ENCODE results near the gene ZC3H10. TPM values are rescaled to one million over a fixed set of nuclear protein-coding genes. Genes with fewer than 3 reads are reported as not detected.

Gene ZC3H10
- total RNA-seq, 1 experiment from 2014 or later, result 11.8 TPM

- peaks cover 82% of the 10 kb centered on the region for H3K36me3 ChIP-seq (ENCODE audit: insufficient read depth, low read length, poor library complexity, severe bottlenecking)
- BruUV-seq (replicated peaks), result no TSS peak
Observed at GRCh38 chr12:56165369-56165768, 47.3 kb downstream of the ZC3H10 start.

GRCh38 chr12:56169229-56169759 is 51.2 kb downstream of the ZC3H10 start:
- DNase-seq (ENCODE audit: low spot score), result no peak
- BruUV-seq (replicated peaks), result no TSS peak
- ChIA-PET CTCF (no interaction called here), POLR2A (ENCODE audit: low non-redundant PET) (no interaction called here)
- Histone ChIP-seq H3K27me3 (replicated peaks; ENCODE audit: insufficient read depth, low read depth, low read length, poor library complexity) (no peaks in the 10 kb centered on the region), H3K4me3 (ENCODE audit: low read depth, low read length, poor library complexity, severe bottlenecking) (no peak overlapping the region), H3K4me1 (ENCODE audit: insufficient read depth, low read length, poor library complexity, severe bottlenecking) (no peaks in the 10 kb centered on the region), H3K36me3 (ENCODE audit: insufficient read depth, low read length, poor library complexity, severe bottlenecking) (peaks cover 84% of the 10 kb centered on the region), H3K9me3 (ENCODE audit: low read depth, low read length, poor library complexity, severe bottlenecking) (no peaks in the 10 kb centered on the region), H3K27ac (ENCODE audit: low read depth, low read length, poor library complexity, severe bottlenecking) (no peak overlapping the region)
- intact Hi-C loops (cut with micrococcal nuclease; ENCODE audit: unreplicated experiment), result no loop called here
- TF ChIP-seq CTCF (conservative IDR thresholded peaks at IDR 0.05; ENCODE audit: low read depth, low read length) (no peak), EZH2 (IDR thresholded peaks at IDR 0.05; ENCODE audit: borderline replicate concordance, low read depth, low read length, poor library complexity, severe bottlenecking) (no peak)

More at GRCh38 chr12:56165369-56165768, 47.3 kb downstream of the ZC3H10 start:
- DNase-seq (ENCODE audit: low spot score), result no peak
- H3K9me3 ChIP-seq (ENCODE audit: low read depth, low read length, poor library complexity, severe bottlenecking), result no peaks in the 10 kb centered on the region
- no peak for TF ChIP-seq CTCF (conservative IDR thresholded peaks at IDR 0.05; ENCODE audit: low read depth, low read length)
- no peak for TF ChIP-seq EZH2 (IDR thresholded peaks at IDR 0.05; ENCODE audit: borderline replicate concordance, low read depth, low read length, poor library complexity, severe bottlenecking)
- intact Hi-C loops (cut with micrococcal nuclease; ENCODE audit: unreplicated experiment), result no loop called here
- no peak overlapping the region for H3K4me3 ChIP-seq (ENCODE audit: low read depth, low read length, poor library complexity, severe bottlenecking)
- no peaks in the 10 kb centered on the region for H3K27me3 ChIP-seq (replicated peaks; ENCODE audit: insufficient read depth, low read depth, low read length, poor library complexity)
- CTCF ChIA-PET, result no interaction called here
- no peak overlapping the region for H3K27ac ChIP-seq (ENCODE audit: low read depth, low read length, poor library complexity, severe bottlenecking)
- peaks cover 21% of the 10 kb centered on the region for H3K4me1 ChIP-seq (ENCODE audit: insufficient read depth, low read length, poor library complexity, severe bottlenecking)
- POLR2A ChIA-PET (ENCODE audit: low non-redundant PET), result no interaction called here

- Histone ChIP-seq H3K4me1 (ENCODE audit: insufficient read depth, low read length, poor library complexity, severe bottlenecking) (no peaks in the 10 kb centered on the region), H3K27ac (ENCODE audit: low read depth, low read length, poor library complexity, severe bottlenecking) (no peak overlapping the region), H3K27me3 (replicated peaks; ENCODE audit: insufficient read depth, low read depth, low read length, poor library complexity) (no peaks in the 10 kb centered on the region), H3K9me3 (ENCODE audit: low read depth, low read length, poor library complexity, severe bottlenecking) (no peaks in the 10 kb centered on the region), H3K36me3 (ENCODE audit: insufficient read depth, low read length, poor library complexity, severe bottlenecking) (peaks cover 81% of the 10 kb centered on the region), H3K4me3 (ENCODE audit: low read depth, low read length, poor library complexity, severe bottlenecking) (no peak overlapping the region)
- ChIA-PET POLR2A (ENCODE audit: low non-redundant PET) (no interaction called here), CTCF (no interaction called here)
- intact Hi-C loops (cut with micrococcal nuclease; ENCODE audit: unreplicated experiment), result no loop called here
- TF ChIP-seq CTCF (conservative IDR thresholded peaks at IDR 0.05; ENCODE audit: low read depth, low read length), result no peak
- TF ChIP-seq EZH2 (IDR thresholded peaks at IDR 0.05; ENCODE audit: borderline replicate concordance, low read depth, low read length, poor library complexity, severe bottlenecking), result no peak
- DNase-seq (ENCODE audit: low spot score), result no peak
- BruUV-seq (replicated peaks), result no TSS peak
Observed at GRCh38 chr12:56172839-56173238, 54.8 kb downstream of the ZC3H10 start.

Other genes with a start within 250 kb of the ZC3H10 start
- gene PYM1, start 190.4 kb upstream of the ZC3H10 start, total RNA-seq (2021), result 23.8 and 24.6 TPM in 2 replicates
- 10.1 and 13.7 TPM in 2 replicates for gene DGKA, start 187.1 kb upstream of the ZC3H10 start, total RNA-seq (2021)
- 1.2 and 2.0 TPM in 2 replicates for gene PMEL, start 152.2 kb upstream of the ZC3H10 start, total RNA-seq (2021)
- gene CDK2, start 151.4 kb upstream of the ZC3H10 start, total RNA-seq (2021), result 103 and 113 TPM in 2 replicates
- 73.9 and 78.1 TPM in 2 replicates for gene RAB5B, start 144.2 kb upstream of the ZC3H10 start, total RNA-seq (2021)
- gene SUOX, start 121.0 kb upstream of the ZC3H10 start, total RNA-seq (2021), result 2.2 and 5.0 TPM in 2 replicates
- 8.8 and 9.5 TPM in 2 replicates for gene IKZF4, start 97.2 kb upstream of the ZC3H10 start, total RNA-seq (2021)
- 51.9 and 69.9 TPM in 2 replicates for gene RPS26, start 76.3 kb upstream of the ZC3H10 start, total RNA-seq (2021)
- gene ERBB3, start 38.1 kb upstream of the ZC3H10 start, total RNA-seq (2021), result 0.70 and 2.0 TPM in 2 replicates
- 302 and 327 TPM in 2 replicates for gene PA2G4, start 13.7 kb upstream of the ZC3H10 start, total RNA-seq (2021)
- 3,332 and 3,475 TPM in 2 replicates for gene RPL41, start 1.6 kb upstream of the ZC3H10 start, total RNA-seq (2021)
- gene ESYT1, start 10.0 kb downstream of the ZC3H10 start, total RNA-seq (2021), result 90.0 and 107 TPM in 2 replicates
- 180 and 181 TPM in 2 replicates for gene MYL6B, start 34.3 kb downstream of the ZC3H10 start, total RNA-seq (2021)
- 690 and 789 TPM in 2 replicates for gene MYL6, start 40.1 kb downstream of the ZC3H10 start, total RNA-seq (2021)
- 133 and 140 TPM in 2 replicates for gene SMARCC2, start 71.2 kb downstream of the ZC3H10 start, total RNA-seq (2021)
- gene RNF41, start 103.7 kb downstream of the ZC3H10 start, total RNA-seq (2021), result 48.1 and 49.5 TPM in 2 replicates
- 67.5 and 73.2 TPM in 2 replicates for gene NABP2, start 106.1 kb downstream of the ZC3H10 start, total RNA-seq (2021)
- gene SLC39A5, start 111.8 kb downstream of the ZC3H10 start, total RNA-seq (2021), result 0.85 TPM in 1 of 2 replicates, not detected in the other
- gene ANKRD52, start 140.1 kb downstream of the ZC3H10 start, total RNA-seq (2021), result 74.6 and 74.7 TPM in 2 replicates
- 13.6 and 17.0 TPM in 2 replicates for gene COQ10A, start 148.7 kb downstream of the ZC3H10 start, total RNA-seq (2021)
- 412 and 448 TPM in 2 replicates for gene CS, start 182.1 kb downstream of the ZC3H10 start, total RNA-seq (2021)
- gene CNPY2, start 197.7 kb downstream of the ZC3H10 start, total RNA-seq (2021), result 162 and 166 TPM in 2 replicates
- gene PAN2, start 215.7 kb downstream of the ZC3H10 start, total RNA-seq (2021), result 46.3 and 64.9 TPM in 2 replicates
- gene IL23A, start 220.6 kb downstream of the ZC3H10 start, total RNA-seq (2021), result not detected in 2 replicates
- 41.0 and 51.1 TPM in 2 replicates for gene STAT2, start 241.8 kb downstream of the ZC3H10 start, total RNA-seq (2021)
- not detected in 2 replicates for gene APOF, start 244.6 kb downstream of the ZC3H10 start, total RNA-seq (2021)

All from A673 (cell line).